Stimulated activated CD4-positive, alpha-beta T cell treated with anti-CD3 and anti-CD28 coated beads, TNF-alpha, amount 100 ng/mL, for 4 hours (primary cell): ENCODE measurements around the gene TNFRSF8.
A peak's percentile ranks its signal among the peaks of the same experiment; 100 is the strongest.
"Not testable (repeated sequence)": the region's sequence is repeated elsewhere in the genome, so short reads cannot be mapped to it uniquely, and the experiment has no call there.

Source experiments
- DNase-seq, 3 experiments: peaks; one replicate each; pipeline ENCODE4 v3.0.0-alpha.2; 2020; ENCODE audit warnings: low read depth in 3 of 3

TNFRSF8 gene

GRCh38 chr1:12085643-12086260 is 22.6 kb downstream of the TNFRSF8 start:
- DNase-seq = no peak

DNA sequence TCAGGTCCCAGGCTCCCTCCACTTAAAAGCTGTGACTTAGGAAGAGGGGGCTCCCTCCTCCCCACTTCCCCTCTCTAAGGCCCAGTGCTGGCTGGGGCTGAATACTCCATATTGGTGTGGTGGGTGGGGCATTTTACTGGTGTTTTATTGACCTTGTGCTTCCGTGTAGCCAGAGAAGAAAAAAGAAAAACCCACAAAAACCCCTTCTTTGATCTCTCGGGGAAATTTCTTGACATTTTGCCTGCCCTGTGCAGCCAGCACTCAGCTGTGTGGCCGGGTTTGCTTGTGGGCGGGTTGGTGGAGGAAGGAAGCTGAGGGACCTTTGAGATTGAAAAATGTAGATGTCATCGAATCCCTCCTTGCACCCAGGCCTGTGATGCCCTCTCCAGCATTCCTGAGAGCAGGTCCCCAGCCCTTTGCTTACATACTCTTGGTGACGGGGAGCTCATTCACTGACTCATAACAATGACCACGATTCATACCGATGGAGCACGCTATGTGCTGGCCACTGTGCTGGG is 24.8 kb downstream of the TNFRSF8 start:
- peak in 1 of 3 experiments; percentile 23 for DNase-seq

DNA sequence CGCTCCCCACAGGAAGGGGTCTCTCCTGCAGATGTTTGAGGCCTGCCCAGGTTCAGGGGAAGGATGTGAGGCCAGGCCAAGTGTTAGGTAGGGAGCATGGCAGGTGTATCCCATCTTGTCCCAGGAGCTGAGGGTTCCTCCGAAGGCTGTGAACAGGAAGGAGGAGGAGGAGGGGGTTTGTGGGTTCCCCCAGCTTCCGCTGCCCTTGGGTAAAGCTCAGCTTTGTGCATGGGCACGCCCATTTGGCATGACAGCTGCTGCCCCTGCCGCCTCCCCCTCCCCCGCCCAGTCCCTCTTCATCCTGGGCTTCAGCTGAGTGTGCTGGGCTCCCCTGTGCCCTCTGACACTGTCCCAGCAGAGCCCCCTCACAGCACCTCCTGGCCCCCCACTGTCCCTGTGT is 25.5 kb downstream of the TNFRSF8 start:
- no peak for DNase-seq

GRCh38 chr1:12090326-12090725 is 27.2 kb downstream of the TNFRSF8 start:
- DNase-seq = no peak

DNA sequence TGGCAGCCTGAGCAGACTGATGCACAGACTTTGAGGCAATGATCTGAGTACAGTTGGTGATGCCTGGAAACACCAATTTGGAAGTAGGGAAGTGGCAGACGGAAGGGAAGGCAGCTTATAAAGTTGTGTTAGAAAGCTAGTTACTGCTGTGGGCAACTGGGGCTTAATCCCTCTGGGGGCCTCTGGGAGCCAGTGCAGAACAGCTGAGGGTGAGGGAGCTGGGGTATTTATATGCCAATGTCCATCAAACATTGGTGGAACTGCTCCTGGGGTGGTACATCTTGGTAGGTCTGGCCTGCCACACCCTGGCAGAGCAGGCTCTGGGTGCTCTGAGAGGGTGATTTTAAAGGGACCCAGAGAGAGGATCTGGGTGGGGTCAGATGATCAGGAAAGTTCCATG is 28.1 kb downstream of the TNFRSF8 start:
- no peak for DNase-seq

DNA sequence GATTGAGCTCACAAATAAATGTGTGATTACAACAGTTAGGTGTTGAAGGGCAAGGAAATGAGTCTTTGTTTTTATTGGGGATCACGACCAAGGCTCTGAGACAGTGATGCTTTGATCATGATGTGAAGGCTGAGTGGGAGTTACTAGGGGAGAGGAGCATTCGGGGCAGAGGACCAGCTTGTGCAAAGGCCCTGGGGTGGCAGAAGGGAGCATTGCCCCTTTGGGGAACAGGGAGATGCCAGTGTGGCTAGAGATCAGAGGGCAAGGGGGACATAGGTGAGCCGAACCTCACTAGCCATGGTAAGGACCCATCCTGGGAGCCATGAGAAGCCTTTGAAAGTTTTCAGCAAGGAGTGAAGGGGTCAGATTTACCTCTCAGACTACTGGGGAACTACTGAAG is 31.1 kb downstream of the TNFRSF8 start:
- no peak for DNase-seq

GRCh38 chr1:12095452-12096263 is 32.6 kb downstream of the TNFRSF8 start:
- DNase-seq = no peak

DNA sequence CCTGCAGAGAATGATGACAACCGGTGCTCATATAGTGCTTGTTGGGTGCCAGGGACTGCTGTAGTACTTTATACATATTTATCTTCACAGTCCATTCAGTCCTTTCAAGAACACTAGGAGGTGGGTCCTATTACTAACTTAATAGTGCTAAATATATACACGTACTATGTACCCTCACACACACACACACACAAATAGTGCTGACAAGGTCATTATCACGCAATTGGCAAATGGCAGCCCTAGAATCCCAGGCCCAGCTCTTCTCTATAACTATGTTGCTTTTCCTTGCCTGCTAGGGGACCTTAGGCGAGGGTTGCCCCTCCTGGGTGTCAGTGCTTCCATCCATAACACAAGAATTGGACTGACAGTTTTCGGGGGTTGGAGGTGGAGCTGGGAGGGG is 33.5 kb downstream of the TNFRSF8 start:
- no peak for DNase-seq

- no peak for DNase-seq
These were observed 34.2 kb downstream of the TNFRSF8 start for GRCh38 chr1:12097321-12097720.

DNA sequence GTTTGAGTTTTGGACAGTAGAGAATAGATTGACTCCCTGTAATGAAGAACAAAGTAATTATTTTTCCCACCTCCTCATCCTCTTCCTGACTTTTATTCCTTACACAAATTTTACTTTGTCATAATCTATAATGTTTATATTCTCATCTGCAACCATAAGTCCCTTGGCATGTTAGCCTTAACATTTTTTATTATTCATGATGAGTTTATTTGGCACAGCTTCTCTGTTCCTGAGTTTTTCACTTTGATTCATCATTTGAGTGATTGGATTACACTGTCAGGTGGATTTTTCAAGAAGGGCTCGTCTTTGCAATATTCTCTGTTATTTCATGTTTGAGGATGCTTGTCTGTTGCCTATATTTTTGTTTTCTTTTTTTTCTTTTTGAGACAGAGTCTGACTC is 35.7 kb downstream of the TNFRSF8 start:
- DNase-seq = no peak

GRCh38 chr1:12099610-12100009 is 36.5 kb downstream of the TNFRSF8 start:
- no peak for DNase-seq

GRCh38 chr1:12100071-12100470 is 37.0 kb downstream of the TNFRSF8 start:
- DNase-seq = no peak

DNA sequence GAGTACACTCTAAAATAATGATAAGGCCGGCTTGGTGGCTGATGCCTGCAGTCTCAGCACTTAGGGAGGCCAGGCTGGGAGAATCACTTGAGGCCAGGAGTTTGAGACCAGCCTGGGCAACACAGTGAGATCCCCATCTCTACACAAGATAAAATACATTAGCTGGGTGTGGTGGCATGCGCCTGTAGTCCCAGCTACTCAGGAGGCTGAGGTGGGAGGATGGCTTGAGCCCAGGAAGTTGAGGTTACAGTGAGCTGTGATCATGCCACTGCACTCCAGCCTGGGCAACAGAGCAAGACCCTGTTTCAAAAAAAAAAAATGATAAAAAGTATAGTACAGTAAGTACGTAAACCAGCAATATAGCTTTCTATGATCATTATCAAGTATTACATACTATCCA is 38.0 kb downstream of the TNFRSF8 start:
- DNase-seq = not testable (repeated sequence)

- DNase-seq = no peak
These were observed 39.0 kb downstream of the TNFRSF8 start for GRCh38 chr1:12102066-12102465.

DNA sequence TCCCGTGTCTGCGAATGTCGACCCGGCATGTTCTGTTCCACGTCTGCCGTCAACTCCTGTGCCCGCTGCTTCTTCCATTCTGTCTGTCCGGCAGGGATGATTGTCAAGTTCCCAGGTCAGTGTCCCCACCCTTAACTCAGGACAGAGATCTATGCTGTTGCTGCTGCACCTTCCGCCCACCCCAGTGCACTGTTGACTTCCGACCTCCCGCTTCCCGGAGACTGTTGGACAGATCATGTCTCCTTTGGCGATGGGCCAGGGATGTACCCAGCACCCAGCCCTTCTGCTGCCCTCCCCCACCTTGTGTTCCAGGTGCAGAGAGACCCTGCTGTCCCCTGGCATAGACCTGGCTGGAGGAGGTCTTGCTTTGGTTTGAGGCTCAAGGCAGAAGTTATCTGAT is 41.3 kb downstream of the TNFRSF8 start:
- no peak for DNase-seq

DNA sequence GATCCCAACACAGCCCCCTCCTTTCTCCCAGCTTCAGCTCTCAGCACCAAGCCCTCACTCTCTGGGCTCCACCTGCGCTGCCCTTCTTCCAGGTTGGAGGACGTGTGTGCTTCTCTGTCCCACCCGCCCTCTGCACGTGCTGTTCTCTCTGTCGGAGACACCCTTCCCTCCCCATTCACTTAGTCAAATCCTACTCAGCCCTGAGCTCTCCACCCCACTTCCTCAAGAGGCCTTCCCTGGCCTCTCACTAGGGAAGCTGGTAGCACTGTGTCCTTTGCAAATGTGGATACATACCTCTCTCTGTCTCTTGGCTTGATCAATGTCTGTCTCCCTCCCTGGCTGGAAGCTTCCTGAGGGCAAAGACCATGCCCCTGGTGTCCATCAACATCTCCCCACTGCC is 43.0 kb downstream of the TNFRSF8 start:
- DNase-seq = no peak

DNA sequence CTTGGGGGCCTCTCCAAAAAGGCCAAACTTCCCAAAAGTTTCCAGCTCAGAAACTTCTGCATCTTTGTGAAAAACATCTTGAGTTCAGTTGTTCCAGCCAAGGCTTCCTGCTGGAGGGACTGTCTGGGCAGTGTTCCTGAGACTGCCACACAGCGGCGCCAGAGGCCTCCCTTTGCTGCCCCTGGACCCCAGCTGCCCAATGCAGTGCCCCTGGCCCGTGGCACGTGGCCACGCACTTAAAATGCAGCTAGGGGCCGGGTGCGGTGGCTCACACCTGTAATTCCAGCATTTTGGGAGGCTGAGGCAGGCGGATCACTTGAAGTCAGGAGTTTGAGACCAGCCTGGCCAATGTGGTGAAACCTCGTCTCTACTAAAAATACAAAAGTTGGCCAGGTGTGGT is 43.8 kb downstream of the TNFRSF8 start:
- DNase-seq = not testable (repeated sequence)

GRCh38 chr1:12107718-12108117 is 44.6 kb downstream of the TNFRSF8 start:
- no peak for DNase-seq

DNA sequence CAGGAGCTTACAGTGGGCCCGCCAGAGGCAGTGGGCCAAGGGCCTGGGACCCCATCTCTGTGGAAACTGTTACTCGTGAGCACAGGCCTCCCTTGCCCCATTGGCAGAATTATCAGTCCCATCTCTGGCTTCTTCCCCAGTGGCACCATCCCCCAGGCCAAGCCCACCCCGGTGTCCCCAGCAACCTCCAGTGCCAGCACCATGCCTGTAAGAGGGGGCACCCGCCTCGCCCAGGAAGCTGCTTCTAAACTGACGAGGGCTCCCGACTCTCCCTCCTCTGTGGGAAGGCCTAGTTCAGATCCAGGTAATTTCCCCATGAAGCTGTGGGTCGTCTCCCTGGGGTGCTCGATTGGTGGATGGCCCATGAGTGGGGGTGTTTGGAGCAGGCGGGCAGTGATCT is 46.8 kb downstream of the TNFRSF8 start:
- no peak for DNase-seq

DNA sequence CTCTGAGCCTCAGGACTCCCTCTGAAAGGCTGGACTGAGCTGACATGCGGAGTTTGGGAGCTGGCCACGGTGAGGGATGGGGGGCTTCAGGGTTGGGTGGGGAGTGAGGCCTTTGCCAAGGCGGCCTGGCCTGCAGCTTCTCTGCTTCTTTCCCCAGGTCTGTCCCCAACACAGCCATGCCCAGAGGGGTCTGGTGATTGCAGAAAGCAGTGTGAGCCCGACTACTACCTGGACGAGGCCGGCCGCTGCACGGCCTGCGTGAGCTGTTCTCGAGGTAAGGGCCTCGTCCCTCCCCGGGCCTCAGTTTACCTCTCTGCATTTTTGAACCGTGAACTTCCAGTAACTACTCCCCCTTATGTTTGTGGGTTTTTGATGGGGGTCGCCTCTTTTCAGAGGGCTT is 48.6 kb downstream of the TNFRSF8 start:
- DNase-seq = no peak

- no peak for DNase-seq
These were observed 49.6 kb downstream of the TNFRSF8 start for GRCh38 chr1:12112711-12113161.

DNA sequence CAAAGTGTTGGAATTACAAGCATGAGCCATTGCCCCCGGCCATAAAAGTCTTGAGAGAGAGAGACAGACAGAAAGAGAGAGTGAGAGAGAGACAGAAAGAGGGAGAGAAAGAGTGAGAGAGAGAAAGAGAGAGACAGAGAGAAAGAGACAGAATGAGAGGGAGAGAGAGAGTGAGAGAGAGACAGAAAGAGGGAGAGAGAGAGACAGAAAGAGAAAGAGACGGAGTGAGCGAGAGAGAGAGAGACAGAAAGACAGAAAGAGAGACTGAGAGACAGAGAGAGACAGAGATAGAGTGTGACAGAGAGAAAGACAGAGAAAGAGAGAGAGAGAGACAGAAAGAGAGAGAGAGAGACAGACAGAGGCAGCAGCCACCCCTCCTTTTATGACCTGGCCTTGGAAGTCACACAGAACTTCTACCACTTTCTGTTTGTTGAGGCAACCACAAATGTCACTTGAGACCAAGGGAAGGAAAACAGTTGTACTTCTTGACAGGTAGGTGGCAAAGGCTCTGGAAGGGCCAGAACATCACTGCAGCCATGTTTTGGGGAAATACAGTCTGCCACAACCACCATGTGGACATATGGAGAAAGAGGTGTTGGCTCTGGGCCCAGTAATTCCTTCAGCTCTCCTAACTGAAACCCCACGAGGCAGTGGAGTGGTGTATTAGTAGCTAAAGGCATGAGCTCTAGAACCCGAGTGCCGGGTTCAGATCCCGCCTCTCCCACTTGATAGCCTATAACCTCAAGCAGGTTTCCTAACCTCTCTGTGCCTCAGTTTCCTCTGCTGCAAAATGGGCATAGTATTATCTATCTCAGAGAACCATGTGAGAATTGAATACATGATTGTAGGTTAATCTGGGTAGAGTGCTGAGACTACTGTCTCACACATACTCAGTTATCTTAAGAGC is 50.6 kb downstream of the TNFRSF8 start:
- no peak for DNase-seq
